ENCODE measurements around the gene KCNH8. TPM values are rescaled to one million over a fixed set of nuclear protein-coding genes. Genes with fewer than 3 reads are reported as not detected.

KCNH8 gene
- total RNA-seq, 1 experiment from 2014 or later, result 3.7 TPM

- WGBS (ENCODE audit: extremely low coverage, insufficient read length, low lambda C conversion rate), result no CpG with 5 or more reads among the region's 3 CpGs
- Histone ChIP-seq H2BK20ac (ENCODE audit: low read depth, low read length, poor library complexity, severe bottlenecking) (no peak overlapping the region), H3K79me1 (ENCODE audit: insufficient read depth, low read depth, low read length, poor library complexity, severe bottlenecking) (no peaks in the 10 kb centered on the region), H2AFZ (ENCODE audit: low read length) (no peak overlapping the region), H3K27me3 (ENCODE audit: insufficient read depth, low read length) (no peaks in the 10 kb centered on the region), H3K23ac (ENCODE audit: insufficient read length, low read depth, low read length) (no peak overlapping the region), H3K56ac (ENCODE audit: insufficient read length, low read depth, low read length) (no peak overlapping the region), H4K5ac (ENCODE audit: insufficient read length, low read depth, low read length) (no peak overlapping the region), H3K4me1 (ENCODE audit: insufficient read depth, low read length) (no peaks in the 10 kb centered on the region; the same call in 1 of the 2 replicates), H2BK12ac (ENCODE audit: insufficient read length, low read depth, low read length) (no peak overlapping the region), H2BK15ac (ENCODE audit: low read depth, low read length) (no peak overlapping the region), H2BK5ac (ENCODE audit: insufficient read length, low read length) (no peak overlapping the region), H4K20me1 (ENCODE audit: control insufficient read depth, insufficient read depth, insufficient read length) (no peaks in the 10 kb centered on the region), H3K4me2 (ENCODE audit: insufficient read depth, insufficient read length, low read length) (no peak overlapping the region), H4K8ac (replicated peaks; ENCODE audit: insufficient read length, low read depth, low read length) (no peak overlapping the region), H2BK120ac (ENCODE audit: low read depth, low read length, poor library complexity, severe bottlenecking) (no peak overlapping the region), H3K14ac (ENCODE audit: insufficient read depth, low read length) (no peak overlapping the region), H3K4ac (ENCODE audit: low read depth, low read length) (no peak overlapping the region), H3K27ac (ENCODE audit: insufficient read length, low read depth, low read length) (no peak overlapping the region), H4K91ac (ENCODE audit: insufficient read length, low read depth, low read length) (no peak overlapping the region), H2AK5ac (ENCODE audit: insufficient read length, low read length) (no peak overlapping the region), H3K9ac (ENCODE audit: extremely low read depth, insufficient read length, low read length) (no peak overlapping the region), H3K9me3 (ENCODE audit: control insufficient read depth, low read depth, low read length) (no peaks in the 10 kb centered on the region), H3K23me2 (ENCODE audit: insufficient read length, low read depth, low read length, poor library complexity, severe bottlenecking) (no peaks in the 10 kb centered on the region), H3T11ph (ENCODE audit: low read length) (no peak overlapping the region), H3K18ac (ENCODE audit: insufficient read length, low read depth, low read length) (no peak overlapping the region), H3K79me2 (ENCODE audit: insufficient read depth, low read length) (no peaks in the 10 kb centered on the region)
- H3K4me1 Mint-ChIP-seq, result peaks cover 3 to 4% of the 10 kb centered on the region in 2 experiments; a peak in 3 of 4 replicates
- no peaks in the 10 kb centered on the region for H3K36me3 Mint-ChIP-seq (ENCODE audit: insufficient read depth in 1 of 3, low read depth in 3 of 3)
- H3K27ac Mint-ChIP-seq, result no peak overlapping the region
- DNase-seq, result no peak
- no peak overlapping the region for H3K4me3 Mint-ChIP-seq
- TF ChIP-seq, protein P1, sequence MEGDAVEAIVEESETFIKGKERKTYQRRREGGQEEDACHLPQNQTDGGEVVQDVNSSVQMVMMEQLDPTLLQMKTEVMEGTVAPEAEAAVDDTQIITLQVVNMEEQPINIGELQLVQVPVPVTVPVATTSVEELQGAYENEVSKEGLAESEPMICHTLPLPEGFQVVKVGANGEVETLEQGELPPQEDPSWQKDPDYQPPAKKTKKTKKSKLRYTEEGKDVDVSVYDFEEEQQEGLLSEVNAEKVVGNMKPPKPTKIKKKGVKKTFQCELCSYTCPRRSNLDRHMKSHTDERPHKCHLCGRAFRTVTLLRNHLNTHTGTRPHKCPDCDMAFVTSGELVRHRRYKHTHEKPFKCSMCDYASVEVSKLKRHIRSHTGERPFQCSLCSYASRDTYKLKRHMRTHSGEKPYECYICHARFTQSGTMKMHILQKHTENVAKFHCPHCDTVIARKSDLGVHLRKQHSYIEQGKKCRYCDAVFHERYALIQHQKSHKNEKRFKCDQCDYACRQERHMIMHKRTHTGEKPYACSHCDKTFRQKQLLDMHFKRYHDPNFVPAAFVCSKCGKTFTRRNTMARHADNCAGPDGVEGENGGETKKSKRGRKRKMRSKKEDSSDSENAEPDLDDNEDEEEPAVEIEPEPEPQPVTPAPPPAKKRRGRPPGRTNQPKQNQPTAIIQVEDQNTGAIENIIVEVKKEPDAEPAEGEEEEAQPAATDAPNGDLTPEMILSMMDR (conservative IDR thresholded peaks at IDR 0.05), result no peak
- no peaks in the 10 kb centered on the region for H3K27me3 Mint-ChIP-seq (ENCODE audit: low read depth)
- H3K9me3 Mint-ChIP-seq, result 0 out of 5 replicates have a peak, but pooled peaks cover 0 to 3% of the 10 kb centered on the region in 2 experiments
These were observed 426.0 kb downstream of the KCNH8 start for GRCh38 chr3:19574268-19574667.
